GM23338 (cell line): ENCODE results near the gene ZNF438. TPM values are rescaled to one million over a fixed set of nuclear protein-coding genes. Genes with fewer than 3 reads are reported as not detected.

ENCODE experiments used
- CREB1 ChIP-seq: fragments of 250-450 bp; sonication (Bioruptor Pico); IDR thresholded peaks from 2 replicates; pipeline ENCODE4 v1.5.0; 2020; ENCODE audit warnings: low read depth, mild to moderate bottlenecking, moderate library complexity
- EZH2phosphoT487 ChIP-seq: fragments of 200-600 bp; sonication (generic); IDR thresholded peaks from one replicate; pipeline ENCODE4 v1.8.1; 2018; ENCODE audit warnings: antibody characterized with exemption; ENCODE audit not compliant: unreplicated experiment
- POLR2AphosphoS5 ChIP-seq: IDR thresholded peaks from 2 replicates; pipeline ENCODE4 v1.6.1; 2016; ENCODE audit warnings: antibody characterized with exemption, low read depth
- ZNF331 ChIP-seq: fragments of 250-450 bp; sonication (Bioruptor Pico); IDR thresholded peaks from 2 replicates; pipeline ENCODE4 v1.5.0; 2020; ENCODE audit warnings: low read depth, mild to moderate bottlenecking, moderate library complexity
- ZNF462 ChIP-seq: fragments of 250-450 bp; sonication (Bioruptor Pico); IDR thresholded peaks from 2 replicates; pipeline ENCODE4 v1.5.0; 2020; ENCODE audit warnings: mild to moderate bottlenecking, moderate library complexity
- polyA plus RNA-seq: library from polyadenylated mRNA; unstranded; fragments of >200 nt; fragmentation: Nextera tagmentation; extraction: Ambion mirVana; gene quantifications from 2 replicates; pipeline ENCODE4 v1.2.1, GENCODE V29; 2016
- total RNA-seq: library from RNA; depleted of rRNA; stranded (reverse); fragments of >200 nt; shearing (Covaris generic); gene quantifications from 2 replicates; pipeline ENCODE4 v1.2.3, GENCODE V29; 2014
- TF ChIP-seq, protein P1 (sequence below), 2 experiments: fragments of 200-600 bp in 1 of 2; sonication (generic) in 1 of 2; conservative IDR thresholded peaks; 2 replicates each; pipeline versions ENCODE4 v1.5.1 to v1.6.1; 2016 to 2017; ENCODE audit warnings: antibody characterized with exemption in 2 of 2, low read depth in 2 of 2, mild to moderate bottlenecking in 2 of 2, moderate library complexity in 1 of 2
- TF ChIP-seq, protein P2 (sequence below): IDR thresholded peaks from 2 replicates; pipeline ENCODE4 v1.6.1; 2016; ENCODE audit warnings: antibody characterized with exemption

Gene ZNF438
- total and polyA plus RNA-seq, 2 experiments from 2014 or later: 0.91 to 0.94 TPM

GRCh38 chr10:31033147-31033546 lies 1.5 kb upstream of the ZNF438 start (continued):
- TF ChIP-seq ZNF462 (CRISPR knock-in tag) (no peak), CREB1 (CRISPR knock-in tag) (no peak), ZNF331 (CRISPR knock-in tag) (no peak), POLR2AphosphoS5 (no peak), EZH2phosphoT487 (no peak)
- TF ChIP-seq, protein P1, sequence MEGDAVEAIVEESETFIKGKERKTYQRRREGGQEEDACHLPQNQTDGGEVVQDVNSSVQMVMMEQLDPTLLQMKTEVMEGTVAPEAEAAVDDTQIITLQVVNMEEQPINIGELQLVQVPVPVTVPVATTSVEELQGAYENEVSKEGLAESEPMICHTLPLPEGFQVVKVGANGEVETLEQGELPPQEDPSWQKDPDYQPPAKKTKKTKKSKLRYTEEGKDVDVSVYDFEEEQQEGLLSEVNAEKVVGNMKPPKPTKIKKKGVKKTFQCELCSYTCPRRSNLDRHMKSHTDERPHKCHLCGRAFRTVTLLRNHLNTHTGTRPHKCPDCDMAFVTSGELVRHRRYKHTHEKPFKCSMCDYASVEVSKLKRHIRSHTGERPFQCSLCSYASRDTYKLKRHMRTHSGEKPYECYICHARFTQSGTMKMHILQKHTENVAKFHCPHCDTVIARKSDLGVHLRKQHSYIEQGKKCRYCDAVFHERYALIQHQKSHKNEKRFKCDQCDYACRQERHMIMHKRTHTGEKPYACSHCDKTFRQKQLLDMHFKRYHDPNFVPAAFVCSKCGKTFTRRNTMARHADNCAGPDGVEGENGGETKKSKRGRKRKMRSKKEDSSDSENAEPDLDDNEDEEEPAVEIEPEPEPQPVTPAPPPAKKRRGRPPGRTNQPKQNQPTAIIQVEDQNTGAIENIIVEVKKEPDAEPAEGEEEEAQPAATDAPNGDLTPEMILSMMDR (conservative IDR thresholded peaks at IDR 0.05; ENCODE audit: low read depth in 2 of 2): no peak
- TF ChIP-seq, protein P2, sequence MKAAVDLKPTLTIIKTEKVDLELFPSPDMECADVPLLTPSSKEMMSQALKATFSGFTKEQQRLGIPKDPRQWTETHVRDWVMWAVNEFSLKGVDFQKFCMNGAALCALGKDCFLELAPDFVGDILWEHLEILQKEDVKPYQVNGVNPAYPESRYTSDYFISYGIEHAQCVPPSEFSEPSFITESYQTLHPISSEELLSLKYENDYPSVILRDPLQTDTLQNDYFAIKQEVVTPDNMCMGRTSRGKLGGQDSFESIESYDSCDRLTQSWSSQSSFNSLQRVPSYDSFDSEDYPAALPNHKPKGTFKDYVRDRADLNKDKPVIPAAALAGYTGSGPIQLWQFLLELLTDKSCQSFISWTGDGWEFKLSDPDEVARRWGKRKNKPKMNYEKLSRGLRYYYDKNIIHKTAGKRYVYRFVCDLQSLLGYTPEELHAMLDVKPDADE: no peak
